HG02798 (cell line): ENCODE measurements around the gene SART1.
"Not testable (repeated sequence)": the region's sequence is repeated elsewhere in the genome, so short reads cannot be mapped to it uniquely, and the experiment has no call there.

Experiments used
- ATAC-seq: cut with Tn5 transposase; IDR thresholded peaks from one replicate; pipeline ENCODE4 v1.9.1; 2021; ENCODE audit warnings: mild to moderate bottlenecking; ENCODE audit not compliant: unreplicated experiment, poor library complexity

SART1 gene

DNA sequence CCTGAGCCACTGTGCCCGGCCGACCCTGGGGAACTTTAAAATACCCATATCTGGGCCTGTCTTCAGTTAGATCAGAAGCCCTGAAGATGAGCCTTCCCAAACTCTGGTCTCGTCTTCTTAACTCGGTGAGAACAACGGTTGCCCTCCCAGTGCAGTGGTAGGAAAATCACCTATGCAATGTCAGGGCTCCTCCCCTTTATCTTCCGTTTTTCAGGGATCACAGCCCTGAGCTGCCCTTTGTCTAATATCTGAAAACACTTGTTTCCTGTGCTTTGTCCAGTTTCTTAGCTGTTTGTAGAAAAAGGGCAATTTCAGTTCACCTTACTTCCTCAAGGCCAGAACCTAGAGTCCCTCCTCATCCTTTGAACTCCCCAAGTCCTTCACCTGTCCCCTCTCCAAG lies 32.9 kb upstream of the SART1 start:
- no peak for ATAC-seq

DNA sequence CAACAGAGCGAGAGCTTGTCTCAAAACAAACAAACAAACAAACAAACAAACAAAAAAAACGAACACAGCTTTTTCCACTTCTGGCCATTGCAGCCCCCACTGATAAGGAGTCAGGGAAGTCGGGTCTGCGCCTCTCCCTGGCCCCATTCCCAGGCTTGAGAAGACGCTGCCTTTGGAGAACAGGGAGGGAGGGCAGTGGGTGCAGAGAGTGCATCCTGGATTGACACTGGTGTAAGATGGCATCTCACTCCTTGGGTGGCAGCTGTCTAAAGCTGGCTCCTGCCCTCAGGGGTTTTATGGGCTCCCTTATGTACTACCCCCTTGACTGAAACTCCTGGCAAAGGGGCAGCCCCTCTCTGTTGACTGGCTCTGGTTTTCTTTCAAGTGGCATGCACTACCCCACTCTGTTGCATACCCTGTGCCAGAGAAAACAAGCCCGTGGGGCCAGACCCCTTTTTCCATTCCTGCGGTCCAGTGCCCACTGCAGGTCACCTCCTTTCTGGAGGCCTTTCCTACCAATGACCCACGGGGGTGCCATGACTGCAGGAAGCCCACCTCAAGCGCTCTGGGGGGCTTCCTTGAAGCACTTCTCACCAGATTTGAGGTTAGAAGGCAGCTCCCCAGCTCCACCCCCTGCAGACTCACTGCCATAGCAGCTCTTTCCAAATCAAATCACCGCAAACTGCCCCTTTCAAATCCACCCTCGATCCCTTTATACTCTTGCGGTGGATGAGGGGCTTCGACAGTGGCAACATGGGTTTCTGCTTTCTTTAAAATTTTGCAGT lies 29.6 kb upstream of the SART1 start:
- no peak for ATAC-seq

- ATAC-seq: no peak
These were observed 29.0 kb upstream of the SART1 start for GRCh38 chr11:65932558-65932919.

DNA sequence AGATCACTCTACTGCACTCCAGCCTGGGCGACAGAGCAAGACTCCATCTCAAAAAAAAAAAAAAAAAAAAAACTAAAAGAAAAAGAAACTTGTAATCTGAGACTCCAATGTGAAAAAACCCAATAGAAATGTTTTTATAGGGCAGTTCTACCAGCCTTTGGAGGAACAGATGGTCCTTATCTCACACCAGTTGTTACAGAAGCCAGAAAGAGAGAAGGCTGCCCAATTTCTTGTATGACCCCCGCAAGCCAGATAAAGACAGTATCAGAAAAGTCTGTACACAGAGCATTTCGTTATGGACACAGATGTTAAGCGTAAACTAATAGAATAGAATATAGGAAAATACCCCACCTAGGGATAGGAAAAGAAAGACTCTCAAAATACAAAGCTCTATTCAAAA lies 27.5 kb upstream of the SART1 start:
- no peak for ATAC-seq

GRCh38 chr11:65937766-65938165 lies 23.8 kb upstream of the SART1 start:
- ATAC-seq: no peak

GRCh38 chr11:65941720-65942310 lies 19.7 kb upstream of the SART1 start:
- no peak for ATAC-seq

DNA sequence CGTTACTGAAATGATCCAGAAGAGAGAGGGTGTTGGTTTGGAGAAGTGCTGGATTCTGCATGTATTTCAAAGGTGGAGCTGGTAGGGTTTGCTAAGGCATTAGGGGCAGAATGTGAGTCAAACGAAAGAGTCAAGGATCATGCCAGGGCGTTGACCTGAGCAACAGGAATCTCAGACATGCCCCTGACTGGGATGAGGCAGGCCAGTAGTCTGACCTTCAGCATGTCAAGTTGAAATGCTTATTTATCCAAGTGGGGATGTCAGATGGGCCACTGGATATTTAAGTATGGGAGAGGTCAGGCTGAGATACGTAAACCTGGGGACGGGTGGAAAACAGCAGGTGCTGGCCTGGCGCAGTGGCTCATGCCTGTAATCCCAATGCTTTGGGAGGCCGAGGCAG lies 19.0 kb upstream of the SART1 start:
- no peak for ATAC-seq

GRCh38 chr11:65944191-65944590 lies 17.3 kb upstream of the SART1 start:
- ATAC-seq: no peak

DNA sequence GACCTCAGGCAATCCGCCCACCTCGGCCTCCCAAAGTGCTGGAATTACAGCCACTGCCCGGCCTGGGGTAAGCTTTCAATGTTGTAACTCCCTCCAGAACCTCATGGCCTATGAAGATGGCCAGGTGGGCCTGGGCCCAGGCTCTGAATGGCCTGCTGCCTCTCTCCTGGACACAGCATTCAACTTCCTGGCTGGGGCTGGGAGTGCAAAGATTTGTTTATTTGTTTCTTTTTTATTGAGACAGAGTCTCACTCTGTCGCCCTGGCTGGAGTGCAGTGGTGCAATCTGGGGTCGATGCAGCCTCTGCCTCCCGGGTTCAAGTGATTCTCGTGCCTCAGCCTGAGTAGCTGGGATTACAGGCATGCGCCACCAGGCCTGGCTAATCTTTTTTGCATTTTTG lies 16.8 kb upstream of the SART1 start:
- no peak for ATAC-seq

GRCh38 chr11:65945430-65945911 lies 16.1 kb upstream of the SART1 start, which contains the start of gene TSGA10IP:
Gene TSGA10IP (plus strand): TSS chr11:65945480. CDS start chr11:65945676, 196 bp downstream.
- no peak for ATAC-seq

- no peak for ATAC-seq
These were observed 15.5 kb upstream of the SART1 start for GRCh38 chr11:65945941-65946558.

GRCh38 chr11:65946655-65947054 lies 14.9 kb upstream of the SART1 start:
- ATAC-seq: no peak

- ATAC-seq: no peak
These were observed 14.4 kb upstream of the SART1 start for GRCh38 chr11:65947133-65947532.

GRCh38 chr11:65947603-65948125 lies 13.9 kb upstream of the SART1 start:
- no peak for ATAC-seq

- ATAC-seq: not testable (repeated sequence)
These were observed 10.8 kb upstream of the SART1 start for GRCh38 chr11:65950711-65951110.

DNA sequence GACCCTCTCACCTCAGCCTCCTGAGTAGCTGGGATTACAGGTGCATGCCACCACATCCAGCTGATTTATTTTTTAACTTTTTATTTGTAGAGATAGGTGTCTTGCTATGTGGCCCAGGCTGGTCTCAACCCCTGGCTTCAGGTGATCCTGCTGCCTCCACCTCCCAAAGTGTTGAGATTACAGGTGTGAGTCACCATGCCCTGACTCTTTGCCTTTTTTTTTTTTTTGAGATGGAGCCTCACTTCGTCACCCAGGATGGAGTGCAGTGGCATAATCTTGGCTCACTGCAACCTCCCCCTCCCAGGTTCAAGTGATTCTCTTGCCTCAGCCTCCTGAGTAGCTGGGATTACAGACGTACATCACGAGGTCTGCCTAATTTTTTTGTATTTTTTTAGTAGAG lies 9.9 kb upstream of the SART1 start:
- not testable (repeated sequence) for ATAC-seq

- no peak for ATAC-seq
These were observed 9.4 kb upstream of the SART1 start for GRCh38 chr11:65952052-65952521.

DNA sequence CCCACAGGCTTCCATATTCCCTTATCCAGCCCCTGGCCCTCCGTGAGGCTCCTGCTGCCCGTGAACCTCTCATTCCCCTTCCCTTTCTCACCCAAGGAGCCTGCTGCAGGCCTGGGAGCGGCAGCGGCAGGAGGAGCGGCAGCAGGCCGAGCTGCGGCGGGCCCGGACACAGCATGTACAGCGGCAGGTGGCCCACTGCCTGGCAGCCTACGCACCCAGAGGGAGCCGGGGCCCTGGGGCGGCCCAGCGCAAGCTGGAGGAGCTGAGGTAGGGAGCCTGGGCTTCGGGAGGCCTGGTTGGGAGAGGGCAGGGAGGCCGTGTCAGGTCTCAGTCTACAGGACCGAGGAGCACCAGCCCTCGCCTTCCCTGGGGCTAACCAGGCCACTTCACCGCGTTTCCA lies 8.1 kb upstream of the SART1 start:
- ATAC-seq: no peak

DNA sequence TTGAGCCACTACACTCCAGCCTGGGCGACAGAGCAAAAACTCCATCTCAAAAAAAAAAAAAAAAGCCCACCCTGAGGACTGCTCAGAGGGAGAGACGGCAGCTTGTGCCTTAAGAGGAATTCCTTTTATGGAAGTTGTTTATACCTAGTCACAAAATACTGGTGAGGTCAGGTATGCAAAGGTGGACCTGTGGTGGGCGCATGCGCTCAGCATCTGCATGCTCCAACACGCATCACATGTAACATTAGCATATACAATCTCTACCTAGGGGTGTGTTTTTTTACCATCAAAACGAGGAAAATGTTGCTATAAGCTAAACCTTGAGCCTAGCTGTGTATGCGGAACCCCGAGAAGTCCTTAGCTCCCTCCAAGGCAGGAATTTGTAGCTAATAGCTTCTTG lies 6.8 kb upstream of the SART1 start:
- no peak for ATAC-seq

DNA sequence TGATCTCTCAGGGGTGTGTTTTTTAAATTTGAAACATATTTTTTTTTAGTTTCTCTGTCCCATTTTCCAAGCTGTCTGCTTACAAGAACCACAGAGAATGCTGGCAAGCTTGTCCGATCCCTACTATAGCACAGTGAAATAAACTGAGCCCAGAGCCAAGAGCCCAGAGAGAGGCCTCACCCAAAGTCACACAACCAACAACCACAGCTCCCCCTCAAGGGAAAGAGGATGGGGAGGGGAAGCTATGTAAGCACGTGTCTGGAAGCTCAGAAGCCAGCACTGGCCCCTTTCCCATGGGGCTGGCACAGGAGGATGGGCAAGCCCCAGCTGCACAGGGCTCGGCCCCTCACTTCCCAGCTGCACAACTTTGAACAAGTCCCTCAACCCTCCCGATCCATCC lies 3.2 kb upstream of the SART1 start:
- ATAC-seq: no peak

DNA sequence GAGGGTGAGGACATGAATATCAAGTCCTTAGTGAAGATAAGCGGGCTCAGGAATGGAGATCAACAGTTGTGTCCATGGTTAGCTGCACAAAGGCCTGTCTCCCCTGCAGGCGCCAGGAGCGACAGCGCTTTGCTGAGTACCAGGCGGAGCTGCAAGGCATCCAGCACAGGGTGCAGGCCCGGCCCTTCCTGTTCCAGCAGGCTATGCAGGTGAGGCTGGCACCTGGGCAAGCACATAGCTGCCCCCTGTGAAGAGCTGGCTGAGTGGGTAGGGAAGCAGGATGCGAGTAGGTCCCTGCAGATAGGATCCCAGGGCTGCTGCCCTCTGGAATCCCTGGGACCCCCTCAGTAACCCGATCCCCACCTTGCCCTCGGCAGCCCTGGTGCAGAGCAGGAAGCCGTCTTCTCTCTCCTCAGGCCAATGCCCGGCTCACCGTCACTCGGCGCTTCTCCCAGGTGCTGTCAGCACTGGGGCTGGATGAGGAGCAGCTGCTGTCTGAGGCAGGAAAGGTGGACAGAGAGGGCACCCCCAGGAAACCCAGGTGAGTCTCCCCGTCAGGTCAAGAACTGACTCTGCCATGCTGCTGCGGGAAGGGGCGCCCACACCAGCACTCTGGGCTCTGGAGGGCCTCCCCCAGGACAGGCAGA lies 2.6 kb upstream of the SART1 start:
- no peak for ATAC-seq
